Thoracic aorta (tissue), 2 donors: ENCODE data around the gene PLEKHO2. TPM values are rescaled to one million over a fixed set of nuclear protein-coding genes. Genes with fewer than 3 reads are reported as not detected.
"Not testable (repeated sequence)": the region's sequence is repeated elsewhere in the genome, so short reads cannot be mapped to it uniquely, and the experiment has no call there.

Experiments used
- ATAC-seq: fragments of 150-250 bp; one replicate; pipeline ENCODE4 v1.8.0; 2017; ENCODE audit warnings: low read depth; ENCODE audit not compliant: insufficient number of reproducible peaks, low FRiP score
- DNase-seq: peaks from one replicate; pipeline ENCODE4 v3.0.0-alpha.2; 2020; ENCODE audit warnings: low spot score
- H3K27ac ChIP-seq, 2 donors: fragments of 200-600 bp; sonication (generic); 1 replicate in 1 of 2; 2 replicates in 1 of 2; pipeline ENCODE4 v1.5.1; 2016; ENCODE audit warnings: mild to moderate bottlenecking in 2 of 2, moderate library complexity in 2 of 2
- H3K27me3 ChIP-seq: fragments of 200-600 bp; sonication (generic); replicated peaks from 2 replicates; pipeline ENCODE4 v1.6.0; 2016; ENCODE audit warnings: mild to moderate bottlenecking; ENCODE audit not compliant: insufficient read depth
- H3K36me3 ChIP-seq: fragments of 200-600 bp; sonication (generic); one replicate; pipeline ENCODE4 v1.5.1; 2016
- H3K4me1 ChIP-seq, 2 donors: fragments of 200-600 bp; sonication (generic); 1 replicate in 1 of 2; 2 replicates in 1 of 2; pipeline versions ENCODE4 v1.5.1 to v1.6.0; 2016; ENCODE audit warnings: low read depth in 2 of 2, mild to moderate bottlenecking in 1 of 2; ENCODE audit not compliant: control insufficient read depth in 1 of 2
- H3K4me3 ChIP-seq: fragments of 200-600 bp; sonication (generic); 2 replicates; pipeline ENCODE4 v1.5.1; 2016; ENCODE audit warnings: mild to moderate bottlenecking
- H3K9me3 ChIP-seq: fragments of 200-600 bp; sonication (generic); 2 replicates; pipeline ENCODE4 v1.5.1; 2016
- total RNA-seq, 2 donors: library from RNA; depleted of rRNA; stranded (reverse); fragments of >200 nt; gene quantifications; one replicate each; pipeline versions ENCODE4 v1.1.0 to v1.2.3, GENCODE V29; 2016
- TF ChIP-seq, protein P1 (sequence below): fragments of 200-600 bp; sonication (generic); IDR thresholded peaks from one replicate; pipeline ENCODE4 v1.5.1; 2019; ENCODE audit warnings: antibody characterized with exemption

PLEKHO2 gene
- total RNA-seq: 10 to 100 TPM; 50.0 to 53.8 TPM

DNA sequence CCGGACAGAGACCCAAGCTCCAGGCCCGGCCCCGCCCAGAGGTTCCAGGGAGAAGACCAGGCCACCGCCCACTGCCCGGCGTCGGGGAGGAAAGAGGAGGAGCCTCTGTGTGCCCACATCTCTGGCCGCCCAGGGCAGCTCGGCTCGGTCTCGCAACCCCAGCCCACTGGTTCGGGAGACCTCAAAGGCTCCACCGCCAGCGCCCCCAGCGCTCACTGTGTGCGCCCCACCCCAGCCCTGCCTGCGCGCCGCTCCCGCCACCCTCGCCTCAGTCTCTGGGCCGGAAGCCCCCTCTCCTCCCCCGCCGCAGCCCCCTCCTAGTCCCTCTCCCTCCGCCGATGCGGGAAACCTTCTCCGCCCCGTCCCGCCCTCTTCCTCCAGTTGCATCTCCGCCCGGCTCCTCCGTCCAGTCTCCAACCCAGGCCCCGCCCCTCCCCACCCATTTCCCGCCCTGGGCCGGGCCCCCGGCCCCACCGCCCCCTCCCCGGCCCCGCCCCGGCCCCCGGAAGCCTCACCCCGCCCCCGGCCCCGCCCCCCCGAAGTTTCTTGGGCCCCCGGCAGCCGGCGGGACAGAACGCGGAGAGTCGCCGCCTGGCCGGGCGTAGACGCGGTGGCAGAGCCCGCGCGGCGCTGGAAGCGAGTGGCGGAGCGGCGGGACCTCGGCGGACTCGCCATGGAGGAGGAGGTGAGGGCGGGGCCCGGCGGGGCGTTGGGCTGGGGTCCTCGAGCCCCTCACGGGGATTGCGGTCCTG lies at the start of gene PLEKHO2:
Gene PLEKHO2, plus strand, starts transcription at position 572 of the 752 bp plus-strand sequence. Its CDS starts 102 bp downstream, at position 674.
- ATAC-seq: peak; percentile 74

GRCh38 chr15:64792282-64792681 lies 49.4 kb upstream of the PLEKHO2 start:
- no peaks in the 10 kb centered on the region for H3K36me3 ChIP-seq
- H3K27ac ChIP-seq: no peak overlapping the region
- TF ChIP-seq, protein P1, sequence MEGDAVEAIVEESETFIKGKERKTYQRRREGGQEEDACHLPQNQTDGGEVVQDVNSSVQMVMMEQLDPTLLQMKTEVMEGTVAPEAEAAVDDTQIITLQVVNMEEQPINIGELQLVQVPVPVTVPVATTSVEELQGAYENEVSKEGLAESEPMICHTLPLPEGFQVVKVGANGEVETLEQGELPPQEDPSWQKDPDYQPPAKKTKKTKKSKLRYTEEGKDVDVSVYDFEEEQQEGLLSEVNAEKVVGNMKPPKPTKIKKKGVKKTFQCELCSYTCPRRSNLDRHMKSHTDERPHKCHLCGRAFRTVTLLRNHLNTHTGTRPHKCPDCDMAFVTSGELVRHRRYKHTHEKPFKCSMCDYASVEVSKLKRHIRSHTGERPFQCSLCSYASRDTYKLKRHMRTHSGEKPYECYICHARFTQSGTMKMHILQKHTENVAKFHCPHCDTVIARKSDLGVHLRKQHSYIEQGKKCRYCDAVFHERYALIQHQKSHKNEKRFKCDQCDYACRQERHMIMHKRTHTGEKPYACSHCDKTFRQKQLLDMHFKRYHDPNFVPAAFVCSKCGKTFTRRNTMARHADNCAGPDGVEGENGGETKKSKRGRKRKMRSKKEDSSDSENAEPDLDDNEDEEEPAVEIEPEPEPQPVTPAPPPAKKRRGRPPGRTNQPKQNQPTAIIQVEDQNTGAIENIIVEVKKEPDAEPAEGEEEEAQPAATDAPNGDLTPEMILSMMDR: no peak
- no peaks in the 10 kb centered on the region for H3K4me1 ChIP-seq
- ATAC-seq (no peak), DNase-seq (no peak)
- no peaks in the 10 kb centered on the region for H3K9me3 ChIP-seq
- H3K27me3 ChIP-seq: no peaks in the 10 kb centered on the region
- no peak overlapping the region for H3K4me3 ChIP-seq

More for the DNA sequence above, at the start of gene PLEKHO2:
- DNase-seq: peak; percentile 89
- H3K9me3 ChIP-seq: no peaks in the 10 kb centered on the region
- H3K27me3 ChIP-seq: no peaks in the 10 kb centered on the region
- TF ChIP-seq, protein P1: peak; percentile 31
- no peaks in the 10 kb centered on the region for H3K36me3 ChIP-seq
- H3K27ac ChIP-seq: peak within 1 kb of the TSS; percentile 90 to 91
- peak within 1 kb of the TSS; percentile 76 for H3K4me3 ChIP-seq
- H3K4me1 ChIP-seq: peaks cover 22 to 45% of the 10 kb centered on the region in 2 donors

GRCh38 chr15:64795299-64795698 lies 46.4 kb upstream of the PLEKHO2 start:
- H3K4me1 ChIP-seq, H3K9me3 ChIP-seq, H3K36me3 ChIP-seq, H3K27ac ChIP-seq, H3K27me3 ChIP-seq, DNase-seq, H3K4me3 ChIP-seq, ATAC-seq: not testable (repeated sequence)

GRCh38 chr15:64795921-64796320 lies 45.8 kb upstream of the PLEKHO2 start:
- not testable (repeated sequence) for H3K9me3 ChIP-seq, H3K4me3 ChIP-seq, H3K27me3 ChIP-seq, ATAC-seq, H3K4me1 ChIP-seq, DNase-seq, H3K36me3 ChIP-seq, H3K27ac ChIP-seq

- H3K27ac ChIP-seq, H3K36me3 ChIP-seq, H3K4me1 ChIP-seq, DNase-seq, H3K9me3 ChIP-seq, H3K4me3 ChIP-seq, H3K27me3 ChIP-seq, ATAC-seq: not testable (repeated sequence)
Observed at GRCh38 chr15:64798905-64799304, 42.8 kb upstream of the PLEKHO2 start.

DNA sequence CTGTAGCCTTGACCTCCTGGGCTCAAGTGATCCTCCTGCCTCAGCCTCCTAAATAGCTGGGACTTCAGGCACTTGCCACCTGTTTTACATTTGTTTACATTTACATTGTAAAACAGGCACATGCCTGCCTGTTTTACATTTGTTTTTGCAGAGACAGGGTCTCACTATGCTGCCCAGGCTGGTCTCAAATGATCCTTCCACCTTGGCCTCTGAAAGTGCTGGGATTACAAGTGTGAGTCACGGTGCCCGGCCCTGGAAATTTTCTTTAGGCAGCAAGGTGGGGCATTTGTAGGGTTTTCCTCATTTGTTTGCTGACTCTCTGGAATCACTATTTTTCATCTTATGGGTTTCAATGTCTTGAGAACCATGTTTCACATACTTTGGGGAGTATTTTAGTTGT lies 41.2 kb upstream of the PLEKHO2 start:
- ATAC-seq (no peak), DNase-seq (no peak)
- Histone ChIP-seq H3K27me3 (no peaks in the 10 kb centered on the region), H3K36me3 (no peaks in the 10 kb centered on the region), H3K4me3 (no peak overlapping the region), H3K9me3 (no peaks in the 10 kb centered on the region), H3K27ac (no peak overlapping the region), H3K4me1 (peaks cover 0 to 7% of the 10 kb centered on the region in 2 donors)
- TF ChIP-seq, protein P1: no peak
